Activated T-cell treated with anti-CD3 and anti-CD28 coated beads, Interleukin-2, amount 50 U/mL, for 24 hours (primary cell): ENCODE results near the gene RBFOX1.

Experiments
- DNase-seq: peaks from one replicate; pipeline ENCODE4 v3.0.0-alpha.2; 2020
- H3K27ac Mint-ChIP-seq: 2 replicates; pipeline ENCODE4 v1.8.0; 2020; ENCODE audit warnings: mild to moderate bottlenecking, mixed read lengths
- H3K27me3 Mint-ChIP-seq: 2 replicates; pipeline ENCODE4 v1.8.0; 2020; ENCODE audit warnings: mixed read lengths
- H3K36me3 Mint-ChIP-seq: 2 replicates; pipeline ENCODE4 v1.8.0; 2020; ENCODE audit warnings: low read depth, mixed read lengths
- H3K4me1 Mint-ChIP-seq: 2 replicates; pipeline ENCODE4 v1.8.0; 2020; ENCODE audit warnings: low read depth, mixed read lengths
- H3K4me3 Mint-ChIP-seq: 2 replicates; pipeline ENCODE4 v1.8.0; 2020; ENCODE audit warnings: mild to moderate bottlenecking, moderate library complexity, mixed read lengths
- H3K9me3 Mint-ChIP-seq: 2 replicates; pipeline ENCODE4 v1.8.0; 2020; ENCODE audit warnings: mixed read lengths

Gene RBFOX1

DNA sequence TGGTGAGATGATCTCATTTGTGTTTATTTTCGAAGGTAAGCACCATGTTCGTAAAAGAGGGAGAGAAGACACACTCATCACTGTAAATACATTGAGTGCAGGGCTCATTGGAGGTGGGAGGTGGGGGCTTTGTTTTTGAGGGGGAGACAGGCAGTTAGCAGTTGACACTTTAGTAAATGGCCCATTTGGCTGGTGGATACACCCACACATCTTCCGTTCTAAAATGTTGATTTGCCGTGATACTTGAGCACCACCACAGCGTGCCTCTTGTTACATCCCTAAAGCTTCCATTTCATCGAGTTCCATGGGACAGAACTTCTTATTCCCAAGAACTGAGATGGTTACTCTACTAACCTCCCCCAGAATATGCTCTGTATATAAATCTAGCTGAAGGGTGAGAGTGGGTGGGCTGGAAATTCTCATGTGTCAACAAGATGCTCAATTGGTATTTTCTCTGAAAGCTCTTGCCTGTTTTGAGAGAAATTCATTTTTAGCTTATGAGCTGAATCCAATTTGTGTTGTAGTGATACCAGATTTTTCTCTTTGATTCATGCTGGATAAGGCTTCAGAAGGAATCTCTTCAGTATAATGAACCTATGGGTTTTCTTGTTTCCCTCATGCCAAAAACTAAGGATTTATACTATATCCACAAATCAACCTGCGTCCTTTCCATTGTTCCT, 314.3 kb downstream of the RBFOX1 start:
- no peaks in the 10 kb centered on the region for H3K27me3 Mint-ChIP-seq
- peaks cover 27% of the 10 kb centered on the region for H3K9me3 Mint-ChIP-seq
- no peaks in the 10 kb centered on the region for H3K36me3 Mint-ChIP-seq
- no peak for DNase-seq
- no peak overlapping the region for H3K4me3 Mint-ChIP-seq
- no peak overlapping the region for H3K27ac Mint-ChIP-seq
- no peaks in the 10 kb centered on the region for H3K4me1 Mint-ChIP-seq

DNA sequence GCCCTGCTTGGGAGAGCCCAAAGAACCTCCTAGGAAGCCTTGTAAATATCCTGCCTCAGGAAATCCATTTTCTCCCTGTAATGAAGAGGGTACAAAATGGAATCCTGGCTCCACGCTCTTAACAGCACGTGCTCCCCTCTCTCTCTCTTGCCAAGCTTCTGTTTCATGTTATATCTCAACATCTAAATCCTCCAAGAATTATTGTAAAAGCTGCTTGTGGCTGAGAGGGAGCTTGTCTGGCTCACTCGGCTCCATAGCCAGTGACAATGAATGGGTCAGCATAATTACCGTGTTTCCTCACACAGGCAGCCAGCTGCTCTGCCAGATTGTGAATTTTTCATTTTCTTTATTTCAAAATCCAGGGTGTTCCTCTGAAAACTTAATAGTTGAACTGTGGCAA, 317.8 kb downstream of the RBFOX1 start:
- DNase-seq, result no peak
- Mint-ChIP-seq H3K4me1 (no peaks in the 10 kb centered on the region), H3K27ac (no peak overlapping the region), H3K4me3 (no peak overlapping the region), H3K9me3 (peaks cover 24% of the 10 kb centered on the region), H3K27me3 (no peaks in the 10 kb centered on the region), H3K36me3 (no peaks in the 10 kb centered on the region)

DNA sequence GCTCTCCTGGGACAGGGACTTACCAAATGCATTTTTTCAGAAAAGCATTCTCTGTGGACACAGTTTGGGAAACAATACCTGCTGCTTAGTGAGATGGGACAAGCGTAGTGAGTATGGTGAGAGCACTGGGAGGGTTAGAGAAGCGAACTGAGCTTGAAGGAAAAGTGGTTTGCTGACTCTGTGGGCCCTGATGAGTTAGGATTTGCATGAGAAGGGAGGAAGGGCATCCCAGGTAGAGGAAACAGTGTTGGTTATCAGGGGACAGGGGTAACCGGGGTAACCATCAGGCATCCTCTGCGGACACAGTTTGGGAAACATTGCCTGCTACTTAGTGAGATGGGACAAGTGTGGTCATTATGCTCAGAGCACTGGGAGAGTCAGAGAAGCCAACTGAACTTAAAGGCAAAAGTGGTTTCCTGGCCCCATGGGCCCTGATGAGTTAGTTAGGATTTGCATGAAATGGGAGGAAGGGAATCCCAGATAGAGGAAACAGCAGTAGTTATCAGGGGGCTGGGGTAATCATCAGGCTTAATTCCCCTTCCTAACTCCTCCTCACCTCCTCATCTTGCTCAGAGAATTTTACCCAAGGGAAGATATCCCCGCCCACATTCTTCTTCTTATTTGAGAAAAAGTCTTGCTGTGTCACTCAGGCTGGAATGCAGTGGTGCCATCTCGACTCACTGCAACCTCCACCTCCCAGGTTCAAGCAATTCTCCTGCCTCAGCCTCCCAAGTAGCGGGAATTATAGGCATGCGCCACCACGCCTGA, 319.3 kb downstream of the RBFOX1 start:
- Mint-ChIP-seq H3K4me3 (no peak overlapping the region), H3K9me3 (peaks cover 22% of the 10 kb centered on the region), H3K4me1 (no peaks in the 10 kb centered on the region), H3K27me3 (no peaks in the 10 kb centered on the region), H3K36me3 (no peaks in the 10 kb centered on the region), H3K27ac (no peak overlapping the region)
- DNase-seq, result no peak

DNA sequence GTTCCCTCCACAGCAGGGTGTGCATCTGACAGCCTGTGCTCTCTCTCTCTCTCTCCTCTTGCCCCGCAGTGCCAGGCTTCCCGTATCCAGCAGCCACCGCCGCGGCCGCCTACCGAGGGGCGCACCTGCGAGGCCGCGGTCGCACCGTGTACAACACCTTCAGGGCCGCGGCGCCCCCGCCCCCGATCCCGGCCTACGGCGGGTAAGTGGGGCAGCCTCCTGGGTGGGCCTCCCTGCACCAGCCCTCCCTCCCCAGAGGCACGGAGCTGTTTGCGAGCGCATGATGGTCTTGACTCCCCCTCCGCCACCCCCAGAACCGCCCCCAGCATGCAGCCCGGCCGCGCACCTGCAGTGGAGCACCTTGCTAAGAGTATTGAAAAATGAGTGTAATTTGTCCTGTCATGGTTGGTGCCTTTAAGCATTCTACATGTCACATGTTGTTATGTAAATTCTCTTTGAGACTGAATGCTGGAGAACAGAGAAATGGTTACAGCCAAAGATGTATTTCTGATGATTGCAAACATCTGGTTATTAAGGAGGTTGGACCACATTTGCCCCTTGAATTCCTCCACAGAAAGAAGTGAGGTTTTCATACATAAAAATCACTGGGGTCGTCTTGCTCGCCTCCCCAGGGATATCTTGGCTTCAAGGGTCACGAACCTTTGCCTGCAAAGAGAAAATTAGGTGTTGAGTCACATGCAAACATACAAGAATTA, 321.3 kb downstream of the RBFOX1 start:
- no peak for DNase-seq
- Mint-ChIP-seq H3K27ac (no peak overlapping the region), H3K9me3 (peaks cover 27% of the 10 kb centered on the region), H3K4me1 (no peaks in the 10 kb centered on the region), H3K36me3 (no peaks in the 10 kb centered on the region), H3K4me3 (no peak overlapping the region), H3K27me3 (no peaks in the 10 kb centered on the region)

DNA sequence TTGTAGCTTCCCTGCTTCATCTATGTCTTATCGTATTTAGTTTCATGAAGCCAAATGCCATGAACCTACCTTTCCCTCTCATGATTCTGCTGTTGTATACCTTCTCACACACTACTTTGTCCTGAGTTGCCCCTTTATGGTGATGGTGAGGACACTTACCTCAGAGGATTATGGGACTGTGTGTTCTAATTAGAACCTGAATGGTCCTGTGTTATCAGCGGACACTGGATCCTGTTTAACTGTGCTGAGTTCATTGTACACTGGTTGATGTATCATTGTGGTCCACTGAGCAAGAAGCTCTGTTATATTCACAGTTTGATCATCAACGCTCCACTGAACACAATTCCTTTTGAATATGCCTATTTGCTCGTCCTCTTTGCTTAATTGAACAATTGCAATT, 343.0 kb downstream of the RBFOX1 start:
- peaks cover 8% of the 10 kb centered on the region for H3K9me3 Mint-ChIP-seq
- no peaks in the 10 kb centered on the region for H3K27me3 Mint-ChIP-seq
- DNase-seq, result no peak
- H3K27ac Mint-ChIP-seq, result no peak overlapping the region
- no peak overlapping the region for H3K4me3 Mint-ChIP-seq
- no peaks in the 10 kb centered on the region for H3K4me1 Mint-ChIP-seq
- H3K36me3 Mint-ChIP-seq, result no peaks in the 10 kb centered on the region

DNA sequence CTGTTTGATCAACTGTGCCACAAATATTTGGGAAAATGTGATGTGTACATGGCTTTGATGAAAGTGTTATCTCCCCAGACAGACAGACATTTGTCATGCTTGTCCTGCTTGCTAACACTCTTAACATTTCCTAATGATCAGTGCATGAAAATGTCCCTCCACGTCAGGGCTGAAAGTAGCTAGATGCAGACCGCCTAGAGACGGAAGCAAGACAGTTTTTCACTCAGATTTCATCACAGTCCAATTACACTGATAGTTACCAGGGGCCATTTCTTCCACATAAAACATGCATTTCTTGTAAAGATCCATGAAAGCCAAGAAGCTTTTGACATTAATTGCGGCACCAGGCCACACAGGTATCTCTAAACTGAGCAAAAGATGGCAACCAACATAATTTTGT, 347.7 kb downstream of the RBFOX1 start:
- no peaks in the 10 kb centered on the region for H3K36me3 Mint-ChIP-seq
- no peaks in the 10 kb centered on the region for H3K27me3 Mint-ChIP-seq
- H3K4me1 Mint-ChIP-seq, result no peaks in the 10 kb centered on the region
- no peak overlapping the region for H3K27ac Mint-ChIP-seq
- no peak for DNase-seq
- H3K4me3 Mint-ChIP-seq, result no peak overlapping the region
- H3K9me3 Mint-ChIP-seq, result peaks cover 18% of the 10 kb centered on the region

DNA sequence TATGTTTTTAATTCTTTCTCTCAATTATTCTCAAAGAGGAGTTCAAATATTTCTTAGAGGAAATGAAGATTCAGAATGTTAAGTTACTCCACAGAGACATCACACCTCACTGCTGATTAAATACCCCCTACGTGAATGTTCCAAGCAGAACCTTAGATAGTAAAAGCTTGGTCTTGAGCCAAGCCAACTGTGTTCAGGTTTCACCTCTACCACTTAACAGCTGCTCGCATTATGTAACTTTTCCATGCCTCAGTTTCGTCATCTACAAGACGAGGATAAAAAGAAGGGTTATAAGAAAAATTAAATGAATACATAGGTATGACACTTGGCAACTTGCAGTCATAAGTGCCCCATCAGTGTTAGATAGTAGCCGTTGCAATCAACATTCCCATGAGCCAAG, 356.2 kb downstream of the RBFOX1 start:
- Mint-ChIP-seq H3K27ac (no peak overlapping the region), H3K4me1 (no peaks in the 10 kb centered on the region), H3K9me3 (peaks cover 29% of the 10 kb centered on the region)

DNA sequence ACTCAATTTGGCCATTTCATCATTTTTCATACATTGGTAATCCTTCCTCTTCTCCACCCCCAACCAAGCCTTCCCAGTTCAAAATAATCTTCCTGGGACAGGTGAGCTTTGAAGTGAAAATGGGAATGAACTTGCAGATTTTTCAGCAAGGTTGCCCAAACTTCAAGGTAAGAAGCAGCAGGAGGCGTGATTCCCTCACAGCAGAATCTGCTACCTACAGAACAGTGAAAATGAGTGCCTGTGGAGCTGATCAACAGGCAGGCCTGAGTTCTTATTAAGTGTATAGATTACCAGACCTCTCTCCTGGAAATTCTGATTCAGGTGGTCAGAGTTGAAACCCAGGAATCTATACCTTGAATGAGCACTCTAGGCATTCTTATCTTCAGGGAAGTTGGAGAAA, 356.6 kb downstream of the RBFOX1 start:
- H3K4me1 Mint-ChIP-seq, result no peaks in the 10 kb centered on the region
- H3K4me3 Mint-ChIP-seq, result no peak overlapping the region
- H3K9me3 Mint-ChIP-seq, result peaks cover 29% of the 10 kb centered on the region
- no peak for DNase-seq
- H3K27me3 Mint-ChIP-seq, result no peaks in the 10 kb centered on the region
- no peak overlapping the region for H3K27ac Mint-ChIP-seq
- no peaks in the 10 kb centered on the region for H3K36me3 Mint-ChIP-seq

More for the DNA sequence above, 356.2 kb downstream of the RBFOX1 start:
- no peak overlapping the region for H3K4me3 Mint-ChIP-seq
- H3K27me3 Mint-ChIP-seq, result no peaks in the 10 kb centered on the region
- no peaks in the 10 kb centered on the region for H3K36me3 Mint-ChIP-seq
- DNase-seq, result no peak

DNA sequence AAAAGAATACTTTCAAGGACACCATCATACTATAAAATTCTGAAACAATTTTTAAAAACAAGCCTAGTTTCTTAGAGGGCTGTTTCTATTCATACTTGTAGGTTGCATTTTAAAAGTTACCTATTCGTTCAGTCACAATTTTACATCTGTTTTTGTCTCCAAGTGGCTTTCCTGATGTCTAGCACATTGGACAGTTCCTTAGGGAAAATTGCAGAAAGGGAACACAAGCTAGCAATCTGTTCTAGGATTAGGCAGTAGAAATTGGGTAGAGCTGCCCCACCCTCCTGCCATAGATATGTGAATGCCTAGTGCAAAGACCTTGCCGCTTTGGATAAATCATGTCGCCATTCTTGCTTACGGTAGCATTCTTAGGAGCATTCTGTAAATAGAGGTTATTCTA, 358.9 kb downstream of the RBFOX1 start:
- no peaks in the 10 kb centered on the region for H3K27me3 Mint-ChIP-seq
- no peaks in the 10 kb centered on the region for H3K4me1 Mint-ChIP-seq
- H3K4me3 Mint-ChIP-seq, result no peak overlapping the region
- no peak overlapping the region for H3K27ac Mint-ChIP-seq
- no peak for DNase-seq
- peaks cover 26% of the 10 kb centered on the region for H3K9me3 Mint-ChIP-seq
- no peaks in the 10 kb centered on the region for H3K36me3 Mint-ChIP-seq

DNA sequence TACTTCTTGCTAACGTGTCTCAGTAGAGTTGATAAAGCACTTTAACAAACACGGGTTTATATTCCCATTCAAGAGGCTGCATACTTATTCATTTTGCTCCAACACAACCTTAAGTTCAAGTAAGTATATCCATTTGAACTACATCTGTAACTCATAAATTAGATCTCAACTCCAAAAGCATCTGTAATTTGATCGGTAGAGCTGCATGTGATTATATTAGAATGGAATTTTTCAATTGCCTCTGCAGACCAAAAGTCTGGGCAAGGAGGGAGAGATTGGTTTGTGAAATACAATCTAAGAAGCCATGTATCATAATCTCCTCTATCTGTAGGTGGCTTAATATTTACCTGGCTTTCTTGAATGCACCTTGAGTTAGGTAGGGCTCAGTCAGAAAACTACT, 371.0 kb downstream of the RBFOX1 start:
- Mint-ChIP-seq H3K9me3 (peaks cover 36% of the 10 kb centered on the region), H3K36me3 (no peaks in the 10 kb centered on the region), H3K4me3 (no peak overlapping the region)

DNA sequence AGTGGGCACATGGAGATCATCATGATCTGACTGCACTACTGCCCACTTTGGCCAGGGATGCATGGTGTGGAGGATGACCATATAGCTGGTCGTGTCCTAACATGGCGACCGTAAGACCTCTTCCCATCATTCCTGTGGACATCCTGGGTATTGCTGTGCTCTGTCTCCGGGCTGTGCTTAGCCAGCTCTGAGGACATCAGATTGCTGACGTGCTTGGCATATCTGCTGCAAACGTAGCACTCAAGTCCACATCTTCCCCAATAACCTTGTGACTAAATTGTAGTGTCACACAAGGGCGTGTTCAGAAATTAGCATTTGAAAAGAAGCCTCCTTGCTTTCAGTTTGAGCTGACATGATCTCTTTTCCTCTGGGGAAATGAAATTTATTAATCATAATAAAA, 373.2 kb downstream of the RBFOX1 start:
- Mint-ChIP-seq H3K36me3 (no peaks in the 10 kb centered on the region), H3K27ac (no peak overlapping the region), H3K4me1 (no peaks in the 10 kb centered on the region), H3K27me3 (no peaks in the 10 kb centered on the region), H3K9me3 (peaks cover 41% of the 10 kb centered on the region), H3K4me3 (no peak overlapping the region)
- no peak for DNase-seq

More for the DNA sequence above, 371.0 kb downstream of the RBFOX1 start:
- no peak overlapping the region for H3K27ac Mint-ChIP-seq
- no peaks in the 10 kb centered on the region for H3K27me3 Mint-ChIP-seq
- no peak for DNase-seq
- H3K4me1 Mint-ChIP-seq, result no peaks in the 10 kb centered on the region

DNA sequence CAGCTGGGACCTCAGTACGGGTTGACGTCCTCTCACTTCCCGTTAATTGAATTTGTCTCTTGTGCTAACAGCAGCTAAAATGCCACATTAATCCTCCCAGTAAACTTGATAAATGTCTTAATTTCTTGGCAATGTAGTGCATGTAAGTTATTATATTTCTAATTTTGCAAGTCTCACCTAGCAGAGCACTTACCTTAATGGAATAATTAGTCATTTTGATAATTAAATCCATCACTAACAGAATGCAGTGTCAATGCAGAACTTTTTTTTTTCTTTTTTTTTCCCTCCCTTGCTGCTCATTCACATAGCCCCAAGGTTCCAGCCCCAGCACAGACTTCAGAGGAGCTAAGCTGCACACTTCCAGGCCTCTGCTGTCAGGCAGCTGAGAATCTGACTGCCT, 376.5 kb downstream of the RBFOX1 start:
- no peak overlapping the region for H3K27ac Mint-ChIP-seq
- DNase-seq, result no peak
- peaks cover 32% of the 10 kb centered on the region for H3K9me3 Mint-ChIP-seq
- H3K36me3 Mint-ChIP-seq, result no peaks in the 10 kb centered on the region
- H3K27me3 Mint-ChIP-seq, result no peaks in the 10 kb centered on the region
- H3K4me3 Mint-ChIP-seq, result no peak overlapping the region
- no peaks in the 10 kb centered on the region for H3K4me1 Mint-ChIP-seq

DNA sequence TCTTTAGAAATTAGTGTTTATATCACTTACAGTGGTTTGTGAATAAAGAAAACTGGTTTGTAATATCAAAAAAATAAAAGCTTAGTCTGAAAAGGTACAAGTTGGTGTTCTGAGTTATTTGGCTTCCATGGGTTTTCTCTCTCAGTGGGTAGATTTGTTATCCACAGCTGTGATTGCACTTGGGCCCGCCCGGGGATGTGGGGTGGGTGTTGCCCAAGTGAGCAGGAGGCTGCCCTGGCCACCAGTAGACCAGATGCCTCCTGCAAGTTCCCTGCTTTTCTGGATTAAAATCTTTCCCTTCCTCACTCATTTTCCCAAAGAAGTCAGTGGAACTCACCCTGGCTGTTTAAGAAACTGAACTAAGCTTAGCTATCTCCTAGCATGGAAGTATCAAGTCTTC, 380.6 kb downstream of the RBFOX1 start:
- DNase-seq, result no peak
- Mint-ChIP-seq H3K9me3 (peaks cover 22% of the 10 kb centered on the region), H3K4me1 (no peaks in the 10 kb centered on the region), H3K36me3 (no peaks in the 10 kb centered on the region), H3K27ac (no peak overlapping the region), H3K27me3 (no peaks in the 10 kb centered on the region), H3K4me3 (no peak overlapping the region)

DNA sequence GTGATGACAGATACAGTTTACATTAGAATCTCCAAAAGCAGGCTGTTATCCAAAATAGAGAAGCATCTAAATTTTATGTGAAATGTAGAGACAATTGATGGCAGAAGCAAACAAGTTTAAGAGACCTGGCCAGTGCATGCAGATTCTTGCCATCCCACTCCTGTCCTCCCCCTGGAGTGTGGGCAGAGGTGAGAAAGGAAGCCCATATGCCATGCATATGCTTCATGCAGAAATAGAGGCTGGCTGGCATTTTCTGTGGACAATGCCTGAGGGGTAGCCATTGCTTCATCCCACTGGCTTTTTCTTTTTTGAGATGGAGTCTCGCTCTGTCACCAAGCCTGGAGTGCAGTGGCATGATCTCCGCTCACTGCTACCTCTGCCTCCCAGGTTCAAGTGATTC, 382.1 kb downstream of the RBFOX1 start:
- Mint-ChIP-seq H3K4me3 (no peak overlapping the region), H3K36me3 (no peaks in the 10 kb centered on the region), H3K27ac (no peak overlapping the region), H3K27me3 (no peaks in the 10 kb centered on the region), H3K4me1 (no peaks in the 10 kb centered on the region), H3K9me3 (peaks cover 11% of the 10 kb centered on the region)
- no peak for DNase-seq
